ENCODE data around the gene FITM1. TPM values are rescaled to one million over a fixed set of nuclear protein-coding genes. Genes with fewer than 3 reads are reported as not detected.

FITM1 gene
- total RNA-seq, 3 donors from 2014 or later (not counting 1 experiment from before 2014, with no cell fraction given): 0.80 to 2.8 (median 2.3) TPM

DNA sequence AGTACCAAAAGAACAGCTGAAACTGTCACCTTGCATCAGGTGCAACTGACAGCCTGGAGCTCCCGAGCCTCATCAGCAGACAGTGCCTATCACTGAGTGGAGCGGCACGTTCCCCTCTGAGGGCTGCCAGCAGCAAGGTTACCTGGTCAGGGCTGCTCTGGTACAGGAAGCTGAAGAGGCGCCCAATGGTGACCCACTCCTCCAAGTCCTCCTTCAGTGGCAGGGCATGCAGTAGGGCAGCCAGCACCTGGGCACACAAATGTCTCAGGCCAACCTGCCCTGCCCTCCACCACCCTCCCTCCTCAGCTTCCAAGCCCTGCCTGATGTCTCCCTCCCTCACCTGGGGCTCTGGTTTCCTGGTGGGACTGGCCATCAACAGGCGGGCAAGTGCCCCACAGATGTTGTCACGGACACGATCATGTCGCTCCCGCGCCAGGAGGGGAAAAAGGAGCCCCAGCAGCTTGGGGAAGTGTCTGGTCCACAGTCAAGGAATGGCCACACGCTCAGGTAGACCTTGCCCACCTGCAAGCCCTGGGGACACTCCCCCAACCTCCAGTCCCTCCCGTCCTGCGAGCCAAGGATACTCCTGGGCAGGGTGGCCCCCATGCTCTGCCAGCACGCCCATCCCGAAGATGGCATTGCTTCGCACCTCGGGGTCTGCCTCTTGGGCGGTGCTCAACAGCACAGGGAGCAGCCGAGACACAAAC lies 51.1 kb downstream of the FITM1 start:
- no peak overlapping the region for H3K4me3 Mint-ChIP-seq
- no peak overlapping the region for H3K4me3 ChIP-seq (ENCODE audit: low read length)
- H3K4me1 ChIP-seq (ENCODE audit: control insufficient read depth, insufficient read depth, low read length): no peaks in the 10 kb centered on the region
- no peaks in the 10 kb centered on the region for H3K4me1 Mint-ChIP-seq
- WGBS (ENCODE audit: insufficient coverage): 96% methylated on average over 19 of the region's 19 CpGs
- no peaks in the 10 kb centered on the region for H3K9me3 ChIP-seq (ENCODE audit: control insufficient read depth, insufficient read depth, low read length)
- H3K27ac ChIP-seq (ENCODE audit: low read length): no peak overlapping the region
- intact Hi-C loops (cut with micrococcal nuclease): no loop called here
- H3K36me3 Mint-ChIP-seq: peaks cover 6% of the 10 kb centered on the region
- no peaks in the 10 kb centered on the region for H3K9me3 Mint-ChIP-seq
- DNase-seq (no peak), ATAC-seq (no peak)
- H3K27me3 ChIP-seq (ENCODE audit: control insufficient read depth, insufficient read depth, low read length): no peaks in the 10 kb centered on the region
- H3K27ac Mint-ChIP-seq: peak overlapping the region in 1 of 2 donors; percentile 47
- H3K27me3 Mint-ChIP-seq (ENCODE audit: low read depth in 2 of 2): no peaks in the 10 kb centered on the region
- H3K36me3 ChIP-seq (ENCODE audit: control insufficient read depth, insufficient read depth, low read length): peaks cover 73% of the 10 kb centered on the region
- TF ChIP-seq, protein P1, sequence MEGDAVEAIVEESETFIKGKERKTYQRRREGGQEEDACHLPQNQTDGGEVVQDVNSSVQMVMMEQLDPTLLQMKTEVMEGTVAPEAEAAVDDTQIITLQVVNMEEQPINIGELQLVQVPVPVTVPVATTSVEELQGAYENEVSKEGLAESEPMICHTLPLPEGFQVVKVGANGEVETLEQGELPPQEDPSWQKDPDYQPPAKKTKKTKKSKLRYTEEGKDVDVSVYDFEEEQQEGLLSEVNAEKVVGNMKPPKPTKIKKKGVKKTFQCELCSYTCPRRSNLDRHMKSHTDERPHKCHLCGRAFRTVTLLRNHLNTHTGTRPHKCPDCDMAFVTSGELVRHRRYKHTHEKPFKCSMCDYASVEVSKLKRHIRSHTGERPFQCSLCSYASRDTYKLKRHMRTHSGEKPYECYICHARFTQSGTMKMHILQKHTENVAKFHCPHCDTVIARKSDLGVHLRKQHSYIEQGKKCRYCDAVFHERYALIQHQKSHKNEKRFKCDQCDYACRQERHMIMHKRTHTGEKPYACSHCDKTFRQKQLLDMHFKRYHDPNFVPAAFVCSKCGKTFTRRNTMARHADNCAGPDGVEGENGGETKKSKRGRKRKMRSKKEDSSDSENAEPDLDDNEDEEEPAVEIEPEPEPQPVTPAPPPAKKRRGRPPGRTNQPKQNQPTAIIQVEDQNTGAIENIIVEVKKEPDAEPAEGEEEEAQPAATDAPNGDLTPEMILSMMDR (IDR thresholded peaks at IDR 0.05): no peak

Other genes with a start within 250 kb of the FITM1 start
- gene DHRS4, start 176.9 kb upstream of the FITM1 start, total RNA-seq: 10 to 100 TPM in 1 of 3 donors, 1 to 10 TPM in 2; 7.5 to 10.1 (median 9.9) TPM
- gene DHRS4L2, start 141.7 kb upstream of the FITM1 start, total RNA-seq: 10 to 100 TPM in 1 of 3 donors, 1 to 10 TPM in 2; 8.6 to 12.4 (median 9.7) TPM
- 10 to 100 TPM; 17.8 to 28.6 (median 18.6) TPM for gene CARMIL3, start 78.7 kb upstream of the FITM1 start, total RNA-seq
- not detected for gene CPNE6, start 59.1 kb upstream of the FITM1 start, total RNA-seq
- gene PCK2, start 36.3 kb upstream of the FITM1 start, total RNA-seq: 10 to 100 TPM in 2 of 3 donors, 1 to 10 TPM in 1; 9.8 to 13.8 (median 12.3) TPM
- 10 to 100 TPM; 77.5 to 99.3 (median 96.3) TPM for gene DCAF11, start 15.9 kb upstream of the FITM1 start, total RNA-seq
- gene NRL, start 15.7 kb upstream of the FITM1 start, total RNA-seq: 1 to 10 TPM in 2 of 3 donors, under 1 TPM in 1; 0.78 to 3.3 (median 2.8) TPM
- gene PSME1, start 5.5 kb downstream of the FITM1 start, total RNA-seq: 100 to 1,000 TPM; 315 to 345 (median 318) TPM
- gene EMC9, start 10.9 kb downstream of the FITM1 start, total RNA-seq: 10 to 100 TPM in 2 of 3 donors, 1 to 10 TPM in 1; 9.3 to 12.3 (median 12.0) TPM
- gene PSME2, start 16.0 kb downstream of the FITM1 start, total RNA-seq: 100 to 1,000 TPM; 193 to 237 (median 234) TPM
- 100 to 1,000 TPM in 2 of 3 donors, 10 to 100 TPM in 1; 96.9 to 134 (median 125) TPM for gene RNF31, start 16.8 kb downstream of the FITM1 start, total RNA-seq
- gene IRF9, start 30.6 kb downstream of the FITM1 start, total RNA-seq: 100 to 1,000 TPM; 178 to 348 (median 319) TPM
- gene REC8, start 41.4 kb downstream of the FITM1 start, total RNA-seq: 100 to 1,000 TPM in 2 of 3 donors, 10 to 100 TPM in 1; 77.7 to 138 (median 103) TPM
- 10 to 100 TPM; 46.2 to 61.5 (median 51.9) TPM for gene IPO4, start 58.2 kb downstream of the FITM1 start, total RNA-seq
- 10 to 100 TPM; 15.2 to 32.1 (median 28.7) TPM for gene TM9SF1, start 64.8 kb downstream of the FITM1 start, total RNA-seq
- 1 to 10 TPM; 1.3 to 2.9 (median 1.5) TPM for gene TSSK4, start 75.0 kb downstream of the FITM1 start, total RNA-seq
- gene CHMP4A, start 82.8 kb downstream of the FITM1 start, total RNA-seq: 100 to 1,000 TPM; 105 to 118 (median 115) TPM
- 1 to 10 TPM; 4.0 to 6.1 (median 5.5) TPM for gene MDP1, start 85.4 kb downstream of the FITM1 start, total RNA-seq
- 100 to 1,000 TPM in 1 of 3 donors, 10 to 100 TPM in 2; 93.6 to 109 (median 95.9) TPM for gene NEDD8, start 101.7 kb downstream of the FITM1 start, total RNA-seq
- 10 to 100 TPM; 46.5 to 63.3 (median 53.3) TPM for gene GMPR2, start 102.3 kb downstream of the FITM1 start, total RNA-seq
- gene TINF2, start 112.0 kb downstream of the FITM1 start, total RNA-seq: 100 to 1,000 TPM; 158 to 269 (median 176) TPM
- 1 to 10 TPM; 1.7 to 4.9 (median 4.7) TPM for gene TGM1, start 132.5 kb downstream of the FITM1 start, total RNA-seq
- 10 to 100 TPM; 72.9 to 95.1 (median 88.5) TPM for gene RABGGTA, start 140.9 kb downstream of the FITM1 start, total RNA-seq
- gene DHRS1, start 169.1 kb downstream of the FITM1 start, total RNA-seq: 10 to 100 TPM; 39.8 to 59.0 (median 43.3) TPM
- 10 to 100 TPM; 34.9 to 47.8 (median 39.2) TPM for gene NOP9, start 169.2 kb downstream of the FITM1 start, total RNA-seq
- gene CIDEB, start 177.3 kb downstream of the FITM1 start, total RNA-seq: 10 to 100 TPM; 40.0 to 59.6 (median 46.6) TPM
- gene LTB4R2, start 179.5 kb downstream of the FITM1 start, total RNA-seq: 10 to 100 TPM; 27.6 to 40.5 (median 37.4) TPM
- gene LTB4R, start 180.8 kb downstream of the FITM1 start, total RNA-seq: 10 to 100 TPM; 33.5 to 55.7 (median 49.7) TPM
- 10 to 100 TPM in 2 of 3 donors, 1 to 10 TPM in 1; 9.8 to 17.6 (median 11.3) TPM for gene ADCY4, start 204.4 kb downstream of the FITM1 start, total RNA-seq
- 10 to 100 TPM; 36.1 to 58.2 (median 45.5) TPM for gene RIPK3, start 209.3 kb downstream of the FITM1 start, total RNA-seq
- gene NFATC4, start 237.5 kb downstream of the FITM1 start, total RNA-seq: not detected

All from natural killer cell (primary cell).